22Rv1 (cell line): ENCODE results near the gene PLG.

Experiments used
- H3K27ac ChIP-seq: fragments of 450-650 bp; 2 replicates; pipeline ENCODE4 v1.5.1; 2017
- CTCF ChIP-seq: fragments of 450-650 bp; IDR thresholded peaks from 2 replicates; pipeline ENCODE4 v1.5.1; 2017; ENCODE audit warnings: mild to moderate bottlenecking
- ZFX ChIP-seq: fragments of 450-650 bp; IDR thresholded peaks from 2 replicates; pipeline ENCODE4 v1.6.1; 2017; ENCODE audit warnings: antibody characterized with exemption, borderline replicate concordance

The PLG gene

GRCh38 chr6:160789263-160790027, 87.4 kb downstream of the PLG start:
- H3K27ac ChIP-seq: no peak overlapping the region
- TF ChIP-seq CTCF (no peak), ZFX (no peak)

GRCh38 chr6:160790028-160790792, 88.2 kb downstream of the PLG start:
- no peak overlapping the region for H3K27ac ChIP-seq
- TF ChIP-seq CTCF: no peak
- no peak for TF ChIP-seq ZFX

GRCh38 chr6:160791459-160791858, 89.4 kb downstream of the PLG start:
- no peak overlapping the region for H3K27ac ChIP-seq
- TF ChIP-seq CTCF (no peak), ZFX (no peak)

DNA sequence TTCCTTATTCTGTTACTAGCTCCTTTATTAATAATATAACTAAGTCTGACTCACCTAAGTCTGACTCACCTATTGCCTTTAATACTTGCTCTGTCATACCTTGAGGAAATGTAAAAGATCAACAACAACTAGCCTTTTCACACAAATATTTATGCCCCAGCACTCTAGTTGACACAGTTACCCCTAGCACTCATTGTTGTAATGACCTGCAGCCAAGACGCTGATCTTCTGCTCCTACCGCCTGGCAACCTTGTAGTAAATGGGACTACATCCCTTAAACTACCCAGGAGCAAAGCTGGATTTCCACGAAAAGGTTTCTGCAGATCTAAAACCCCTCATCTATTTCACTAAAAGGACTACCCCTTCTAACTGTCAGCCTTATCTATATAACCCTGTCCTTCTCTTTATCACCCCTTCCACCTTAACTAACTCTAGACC, 90.0 kb downstream of the PLG start:
- no peak overlapping the region for H3K27ac ChIP-seq
- no peak for TF ChIP-seq CTCF
- TF ChIP-seq ZFX: no peak

- no peak overlapping the region for H3K27ac ChIP-seq
- TF ChIP-seq ZFX (no peak), CTCF (no peak)
Observed at GRCh38 chr6:160792708-160793107, 90.7 kb downstream of the PLG start.

GRCh38 chr6:160793652-160794051, 91.6 kb downstream of the PLG start:
- H3K27ac ChIP-seq: no peak overlapping the region
- TF ChIP-seq ZFX (no peak), CTCF (no peak)

DNA sequence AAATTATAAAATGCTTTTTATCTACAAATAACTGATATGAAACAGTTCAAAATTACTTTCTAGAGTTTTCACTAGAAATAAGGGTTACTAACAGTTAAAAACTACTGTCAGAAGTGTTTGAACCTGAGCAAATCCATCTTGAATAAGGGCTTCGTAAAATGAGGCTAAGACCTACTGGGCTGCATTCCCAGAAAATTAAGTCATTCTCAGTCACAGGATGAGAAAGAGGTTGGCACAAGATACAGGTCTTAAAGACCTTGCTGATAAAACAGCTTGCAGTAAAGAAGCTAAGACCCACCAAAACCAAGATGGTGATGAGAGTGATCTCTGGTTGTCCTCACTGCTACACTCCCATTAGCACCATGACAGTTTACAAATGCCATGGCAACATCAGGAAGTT, 93.7 kb downstream of the PLG start:
- TF ChIP-seq ZFX: no peak
- no peak for TF ChIP-seq CTCF
- no peak overlapping the region for H3K27ac ChIP-seq
